H1 (cell line): ENCODE results near the gene BRMS1L. TPM values are rescaled to one million over a fixed set of nuclear protein-coding genes. Genes with fewer than 3 reads are reported as not detected.

ENCODE experiments used
- CTCF ChIA-PET: fragments of 300-600 bp; sonication (Branson Sonifier 250); formaldehyde crosslinking; loops from one replicate; lab custom pipeline; 2021; ENCODE audit not compliant: partially characterized antibody; lab: Charles Lee
- POLR2A ChIA-PET: fragments of 300-600 bp; sonication (Branson Sonifier 250); formaldehyde crosslinking; loops from one replicate; lab custom pipeline; 2021; ENCODE audit warnings: inconsistent platforms; ENCODE audit not compliant: partially characterized antibody; lab: Charles Lee
- DNase-seq, 2 experiments: peaks; one replicate each; pipeline versions ENCODE4 v3.0.0 to v3.0.0-alpha.2; 2010 to 2022; ENCODE audit warnings: low spot score in 2 of 2, low read depth in 1 of 2, mixed read lengths in 1 of 2
- FAIRE-seq: peaks from 2 replicates; lab custom pipeline; 2011; peaks lifted over from hg19 to GRCh38; lab: Jason Lieb, UNC
- H2AFZ ChIP-seq: 2 replicates; pipeline ENCODE4 v1.8.1; 2012; ENCODE audit warnings: low read length, inconsistent platforms
- H2AK5ac ChIP-seq: 2 replicates; pipeline ENCODE4 v1.6.1; 2013; ENCODE audit warnings: low read depth, low read length
- H2BK120ac ChIP-seq: replicated peaks from 2 replicates; pipeline ENCODE3; 2013; ENCODE audit warnings: low read depth, low read length, inconsistent platforms
- H2BK12ac ChIP-seq: 2 replicates; pipeline ENCODE4 v1.6.1; 2013; ENCODE audit warnings: low read depth, low read length
- H2BK15ac ChIP-seq: 2 replicates; pipeline ENCODE4 v1.6.1; 2013; ENCODE audit warnings: low read length
- H2BK20ac ChIP-seq: 2 replicates; pipeline ENCODE4 v1.6.1; 2013; ENCODE audit warnings: low read length
- H2BK5ac ChIP-seq: 2 replicates; pipeline ENCODE4 v1.6.1; 2013; ENCODE audit warnings: low read depth, low read length
- H3K14ac ChIP-seq: 2 replicates; pipeline ENCODE4 v1.6.1; 2013; ENCODE audit warnings: inconsistent platforms; ENCODE audit not compliant: insufficient read length
- H3K18ac ChIP-seq: 2 replicates; pipeline ENCODE4 v1.6.1; 2013; ENCODE audit warnings: low read length; ENCODE audit errors: extremely low read depth
- H3K23ac ChIP-seq: 2 replicates; pipeline ENCODE4 v1.6.1; 2013; ENCODE audit warnings: inconsistent platforms; ENCODE audit not compliant: insufficient read length
- H3K23me2 ChIP-seq: 2 replicates; pipeline ENCODE4 v1.6.1; 2013; ENCODE audit warnings: low read depth, low read length
- H3K27ac ChIP-seq: 2 replicates; pipeline ENCODE4 v1.6.1; 2011; ENCODE audit warnings: low read depth, low read length, inconsistent platforms
- H3K27me3 ChIP-seq, 4 experiments: replicated peaks in 1 of 4; 1 replicate in 1 of 4; 2 replicates in 3 of 4; pipeline versions ENCODE4 v1.6.1 to v1.8.1; 2011 to 2013; ENCODE audit warnings: low read length in 3 of 4, mild to moderate bottlenecking in 3 of 4, inconsistent platforms in 2 of 4, mixed read lengths in 2 of 4, moderate library complexity in 1 of 4; ENCODE audit not compliant: control insufficient read depth in 3 of 4, insufficient read depth in 3 of 4; ENCODE audit errors: extremely low read depth in 1 of 4
- H3K36me3 ChIP-seq, 4 experiments: 2 replicates each; pipeline versions ENCODE4 v1.6.1 to v1.8.1; 2011 to 2013; ENCODE audit warnings: mild to moderate bottlenecking in 4 of 4, low read length in 3 of 4, moderate library complexity in 2 of 4, control low read depth in 1 of 4, inconsistent platforms in 1 of 4; ENCODE audit not compliant: insufficient read depth in 4 of 4, control insufficient read depth in 2 of 4
- H3K4ac ChIP-seq: replicated peaks from 2 replicates; pipeline ENCODE3; 2013; ENCODE audit warnings: low read length, low read depth, mixed read lengths, inconsistent platforms; ENCODE audit not compliant: insufficient read length
- H3K4me1 ChIP-seq, 4 experiments: replicated peaks in 1 of 4; 1 replicate in 1 of 4; 2 replicates in 3 of 4; pipeline versions ENCODE4 v1.6.1 to v1.8.1; 2011 to 2013; ENCODE audit warnings: low read length in 3 of 4, inconsistent platforms in 2 of 4, mixed read lengths in 1 of 4; ENCODE audit not compliant: insufficient read depth in 4 of 4, control insufficient read depth in 3 of 4
- H3K4me2 ChIP-seq, 2 experiments: 2 replicates each; pipeline versions ENCODE4 v1.6.1 to v1.8.1; 2011 to 2013; ENCODE audit warnings: low read depth in 2 of 2, low read length in 2 of 2, control low read depth in 1 of 2, inconsistent platforms in 1 of 2, mild to moderate bottlenecking in 1 of 2; ENCODE audit not compliant: insufficient read depth in 1 of 2
- H3K4me3 ChIP-seq, 4 experiments: fragments of 200-600, 300-600 bp in 1 of 4; sonication (generic), shearing (Covaris generic), sonication (Bioruptor Twin) in 1 of 4; 2 replicates each; pipeline versions ENCODE4 v1.5.1 to v1.8.1; 2011 to 2016; ENCODE audit warnings: low read length in 4 of 4, low read depth in 3 of 4, control low read depth in 2 of 4, inconsistent platforms in 2 of 4, mild to moderate bottlenecking in 2 of 4, mixed read lengths in 1 of 4, moderate library complexity in 1 of 4; ENCODE audit not compliant: insufficient read depth in 2 of 4; ENCODE audit errors: extremely low read depth in 1 of 4
- H3K56ac ChIP-seq: replicated peaks from 2 replicates; pipeline ENCODE3; 2013; ENCODE audit warnings: low read depth, mild to moderate bottlenecking, mixed read lengths, low read length, inconsistent platforms; ENCODE audit not compliant: insufficient read length
- H3K79me1 ChIP-seq: 2 replicates; pipeline ENCODE4 v1.6.1; 2013; ENCODE audit warnings: low read depth, low read length, control low read depth
- H3K79me2 ChIP-seq, 2 experiments: 2 replicates each; pipeline versions ENCODE4 v1.6.1 to v1.8.1; 2012 to 2013; ENCODE audit warnings: low read length in 2 of 2, mild to moderate bottlenecking in 2 of 2, inconsistent platforms in 1 of 2; ENCODE audit not compliant: insufficient read depth in 2 of 2, control insufficient read depth in 1 of 2
- H3K9ac ChIP-seq, 4 experiments: replicated peaks in 1 of 4; 1 replicate in 1 of 4; 2 replicates in 3 of 4; pipeline versions ENCODE4 v1.6.1 to v1.8.1; 2011 to 2013; ENCODE audit warnings: low read depth in 3 of 4, low read length in 3 of 4, control low read depth in 2 of 4, mild to moderate bottlenecking in 2 of 4, moderate library complexity in 2 of 4, inconsistent platforms in 1 of 4; ENCODE audit errors: extremely low read depth in 1 of 4
- H3K9me3 ChIP-seq, 2 experiments: 2 replicates each; pipeline versions ENCODE4 v1.6.1 to v1.8.1; 2012 to 2013; ENCODE audit warnings: mild to moderate bottlenecking in 2 of 2, moderate library complexity in 2 of 2, control low read depth in 1 of 2, inconsistent platforms in 1 of 2, low read depth in 1 of 2, low read length in 1 of 2, mixed read lengths in 1 of 2; ENCODE audit not compliant: insufficient read depth in 2 of 2
- H4K20me1 ChIP-seq, 2 experiments: replicated peaks in 1 of 2; 2 replicates each; pipeline versions ENCODE3 to v1.8.1; 2011 to 2013; ENCODE audit warnings: inconsistent platforms in 2 of 2, low read length in 2 of 2, mild to moderate bottlenecking in 1 of 2; ENCODE audit not compliant: insufficient read depth in 2 of 2, control insufficient read depth in 1 of 2
- H4K5ac ChIP-seq: 2 replicates; pipeline ENCODE4 v1.6.1; 2013; ENCODE audit warnings: low read length, low read depth, mixed read lengths, inconsistent platforms; ENCODE audit not compliant: insufficient read length
- H4K8ac ChIP-seq: 2 replicates; pipeline ENCODE4 v1.8.0; 2013; ENCODE audit warnings: mild to moderate bottlenecking, moderate library complexity, low read length, inconsistent platforms; ENCODE audit not compliant: insufficient read depth; ENCODE audit errors: extremely low read depth
- H4K91ac ChIP-seq: replicated peaks from 2 replicates; pipeline ENCODE3; 2013; ENCODE audit warnings: low read length, mixed read lengths, inconsistent platforms; ENCODE audit not compliant: insufficient read length
- ATF3 ChIP-seq: IDR thresholded peaks from 2 replicates; pipeline ENCODE4 v1.6.1; 2011; ENCODE audit warnings: low read depth, mild to moderate bottlenecking, low read length; ENCODE audit not compliant: insufficient read depth
- BCL11A ChIP-seq, 2 experiments: IDR thresholded peaks; one replicate each; pipeline ENCODE4 v1.6.1; 2011; ENCODE audit warnings: low read depth in 2 of 2, low read length in 2 of 2, mild to moderate bottlenecking in 2 of 2
- BRCA1 ChIP-seq: IDR thresholded peaks from 2 replicates; pipeline ENCODE4 v1.6.1; 2012; ENCODE audit warnings: low read depth, low read length, improper control_type of control experiment
- EP300 ChIP-seq, 2 experiments: IDR thresholded peaks; 1 replicate in 1 of 2; 2 replicates in 1 of 2; pipeline ENCODE4 v1.6.1; 2011 to 2012; ENCODE audit warnings: low read depth in 2 of 2, low read length in 2 of 2, mild to moderate bottlenecking in 2 of 2, borderline replicate concordance in 1 of 2, inconsistent platforms in 1 of 2, moderate library complexity in 1 of 2
- HDAC2 ChIP-seq, 2 experiments: fragments of 300-600 bp in 1 of 2; sonication (generic) in 1 of 2; IDR thresholded peaks; 2 replicates each; pipeline ENCODE4 v1.6.1; 2011 to 2012; ENCODE audit warnings: low read depth in 2 of 2, low read length in 2 of 2, mild to moderate bottlenecking in 2 of 2, moderate library complexity in 2 of 2, borderline replicate concordance in 1 of 2, inconsistent platforms in 1 of 2
- KDM5A ChIP-seq: fragments of 200-600 bp; IDR thresholded peaks from 2 replicates; pipeline ENCODE4 v1.7.1; 2012; ENCODE audit warnings: mild to moderate bottlenecking, low read length, inconsistent platforms, mixed read lengths
- MAFK ChIP-seq: IDR thresholded peaks from 2 replicates; pipeline ENCODE4 v1.6.1; 2012; ENCODE audit warnings: low read depth, mild to moderate bottlenecking, improper control_type of control experiment, low read length
- MAX ChIP-seq: IDR thresholded peaks from 2 replicates; pipeline ENCODE4 v1.6.1; 2012; ENCODE audit warnings: inconsistent platforms
- POLR2AphosphoS5 ChIP-seq: IDR thresholded peaks from 2 replicates; pipeline ENCODE4 v1.6.1; 2011; ENCODE audit warnings: low read depth, low read length
- POU5F1 ChIP-seq: IDR thresholded peaks from 2 replicates; pipeline ENCODE4 v1.6.1; 2011; ENCODE audit warnings: low read depth, mild to moderate bottlenecking, low read length, moderate library complexity
- YY1 ChIP-seq: IDR thresholded peaks from 2 replicates; pipeline ENCODE4 v1.6.1; 2011; ENCODE audit warnings: low read depth, mild to moderate bottlenecking, low read length
- WGBS, 2 experiments: shearing (Covaris generic) in 1 of 2; methylation state at CpG; one replicate each; pipeline versions ENCODE4 v1.1.6 to v1.1.7; 2013 to 2015; ENCODE audit warnings: low lambda C conversion rate in 2 of 2, mixed read lengths in 2 of 2, inconsistent platforms in 1 of 2, low coverage in 1 of 2, missing lambda C conversion rate in 1 of 2; ENCODE audit not compliant: insufficient replicate concordance in 2 of 2, insufficient coverage in 1 of 2, insufficient read length in 1 of 2; ENCODE audit errors: extremely low coverage in 1 of 2, missing lambda C conversion rate in 1 of 2; 5-methylcytosine and 5-hydroxymethylcytosine counted together
- polyA plus RNA-seq, 7 experiments: library from polyadenylated mRNA; depleted of rRNA in 3 of 7; stranded (reverse) in 5 of 7; unstranded in 2 of 7; fragments of >200 nt in 5 of 7; fragments of 200-250 nt in 2 of 7; gene quantifications; 1 replicate in 5 of 7; 2 replicates in 1 of 7; 4 replicates in 1 of 7; pipeline versions ENCODE4 v1.2.1 to v1.2.3, GENCODE V29; 2011 to 2013; ENCODE audit warnings: missing spikeins in 2 of 7, mixed read lengths in 2 of 7
- total RNA-seq: library from RNA; stranded (reverse); fragmentation: NEBNext Ultra II Directional; extraction: Animal tissue kit (Norgen Biotek cat#: 25700); gene quantifications from 2 replicates; pipeline ENCODE4 v1.2.1, GENCODE V29; 2021

Gene BRMS1L
- total and polyA plus RNA-seq, 2 of the 8 experiments (the other 6 are each of a cell fraction or from before 2014, with no cell fraction given) = 4.4 to 10.9 TPM

- Histone ChIP-seq H3K4me2 (peak overlapping the region; percentile 39 to 70), H3K9me3 (no peaks in the 10 kb centered on the region), H2AK5ac (no peak overlapping the region), H2BK12ac (no peak overlapping the region), H3K79me1 (no peaks in the 10 kb centered on the region), H3K23ac (no peak overlapping the region), H3K36me3 (no peaks in the 10 kb centered on the region), H3K56ac (no peak overlapping the region), H3K23me2 (no peaks in the 10 kb centered on the region; the same call in 1 of the 2 replicates), H4K91ac (no peak overlapping the region), H3K9ac (peak overlapping the region in 3 of 4 experiments; percentile 31 to 83 (median 73); a peak in 5 of 7 replicates), H4K5ac (no peak overlapping the region), H3K27ac (peak overlapping the region; percentile 61; the same call in 1 of the 2 replicates), H3K79me2 (peaks cover 0 to 26% of the 10 kb centered on the region in 2 experiments; a peak in 2 of 4 replicates), H3K4me1 (no peaks in the 10 kb centered on the region), H2BK20ac (no peak overlapping the region), H4K20me1 (no peaks in the 10 kb centered on the region), H3K14ac (no peak overlapping the region), H2BK5ac (no peak overlapping the region), H2BK15ac (no peak overlapping the region), H4K8ac (peak overlapping the region; percentile 91; the same call in 1 of the 2 replicates), H2BK120ac (no peak overlapping the region), H2AFZ (0 out of 2 replicates have a peak overlapping the region, but pooled peaks have one; percentile 35), H3K18ac (no peak overlapping the region), H3K4me3 (peak overlapping the region; percentile 45 to 89 (median 84)), H3K27me3 (no peaks in the 10 kb centered on the region), H3K4ac (no peak overlapping the region)
- CTCF ChIA-PET = interaction anchor here (0.6 to 1.5 kb wide), 2 partner anchors 10 to 595 kb away, joined by 3 to 4 read pairs; no protein-coding TSS in a partner anchor
- 3% methylated on average over 11 of the region's 11 CpGs; no CpG with 5 or more reads in 1 of the 2 experiments for WGBS, 2 experiments
- POLR2A ChIA-PET = interaction anchor here (1.9 kb wide), 1 partner anchor 13 kb away, joined by 5 read pairs; no protein-coding TSS in a partner anchor
- no peak for FAIRE-seq
- no peak for DNase-seq
- TF ChIP-seq POU5F1 = no peak
- TF ChIP-seq BRCA1 = no peak
- no peak for TF ChIP-seq HDAC2 (IDR thresholded peaks at IDR 0.05; ENCODE audit: borderline replicate concordance in 1 of 2, low read depth in 2 of 2, low read length in 2 of 2)
- no peak for TF ChIP-seq POLR2AphosphoS5
- no peak for TF ChIP-seq BCL11A (IDR thresholded peaks at IDR 0.05; ENCODE audit: low read depth in 2 of 2, low read length in 2 of 2)
- no peak for TF ChIP-seq MAFK
- TF ChIP-seq MAX = no peak
- no peak for TF ChIP-seq KDM5A
- TF ChIP-seq EP300 (IDR thresholded peaks at IDR 0.05; ENCODE audit: borderline replicate concordance in 1 of 2, low read depth in 2 of 2, low read length in 2 of 2) = no peak
- no peak for TF ChIP-seq YY1
- no peak for TF ChIP-seq ATF3
Observed at GRCh38 chr14:35808076-35808637, 18.0 kb upstream of the BRMS1L start.
